ENCODE data around the gene SMG1.

GRCh38 chr16:18833707-18834505, 92.3 kb downstream of the SMG1 start:
- TF ChIP-seq, protein P1, sequence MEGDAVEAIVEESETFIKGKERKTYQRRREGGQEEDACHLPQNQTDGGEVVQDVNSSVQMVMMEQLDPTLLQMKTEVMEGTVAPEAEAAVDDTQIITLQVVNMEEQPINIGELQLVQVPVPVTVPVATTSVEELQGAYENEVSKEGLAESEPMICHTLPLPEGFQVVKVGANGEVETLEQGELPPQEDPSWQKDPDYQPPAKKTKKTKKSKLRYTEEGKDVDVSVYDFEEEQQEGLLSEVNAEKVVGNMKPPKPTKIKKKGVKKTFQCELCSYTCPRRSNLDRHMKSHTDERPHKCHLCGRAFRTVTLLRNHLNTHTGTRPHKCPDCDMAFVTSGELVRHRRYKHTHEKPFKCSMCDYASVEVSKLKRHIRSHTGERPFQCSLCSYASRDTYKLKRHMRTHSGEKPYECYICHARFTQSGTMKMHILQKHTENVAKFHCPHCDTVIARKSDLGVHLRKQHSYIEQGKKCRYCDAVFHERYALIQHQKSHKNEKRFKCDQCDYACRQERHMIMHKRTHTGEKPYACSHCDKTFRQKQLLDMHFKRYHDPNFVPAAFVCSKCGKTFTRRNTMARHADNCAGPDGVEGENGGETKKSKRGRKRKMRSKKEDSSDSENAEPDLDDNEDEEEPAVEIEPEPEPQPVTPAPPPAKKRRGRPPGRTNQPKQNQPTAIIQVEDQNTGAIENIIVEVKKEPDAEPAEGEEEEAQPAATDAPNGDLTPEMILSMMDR (IDR thresholded peaks at IDR 0.05 in 8 of 11, conservative IDR thresholded peaks at IDR 0.05 in 3 of 11) = no peak
- no peak for TF ChIP-seq POLR2A (IDR thresholded peaks at IDR 0.05)
- no peak for TF ChIP-seq POLR2AphosphoS5 (IDR thresholded peaks at IDR 0.05)

Data from spleen (tissue), 7 donors.